KMS-11 (cell line): Measurements from ENCODE around the gene KCNB1.

Source experiments
- H2AFZ ChIP-seq: fragments of 200-600 bp; sonication (generic); 2 replicates; pipeline ENCODE4 v1.6.1; 2016; ENCODE audit warnings: antibody characterized with exemption, mixed run types, low read depth
- H3K27ac ChIP-seq: fragments of 200-600 bp; sonication (generic); 2 replicates; pipeline ENCODE4 v1.6.1; 2016; ENCODE audit warnings: mild to moderate bottlenecking, mixed run types
- H3K27me3 ChIP-seq: fragments of 200-600 bp; sonication (generic); 2 replicates; pipeline ENCODE4 v1.6.1; 2017; ENCODE audit warnings: mild to moderate bottlenecking, low read depth, mixed run types, moderate library complexity; ENCODE audit not compliant: insufficient read depth
- H3K36me3 ChIP-seq: fragments of 200-600 bp; sonication (generic); 2 replicates; pipeline ENCODE4 v1.6.1; 2017; ENCODE audit warnings: mild to moderate bottlenecking, mixed run types; ENCODE audit not compliant: insufficient read depth
- H3K4me1 ChIP-seq: fragments of 200-600 bp; sonication (generic); 2 replicates; pipeline ENCODE4 v1.6.1; 2016; ENCODE audit warnings: mild to moderate bottlenecking, low read depth, mixed run types; ENCODE audit not compliant: poor library complexity, severe bottlenecking
- H3K4me2 ChIP-seq: fragments of 200-600 bp; sonication (generic); 2 replicates; pipeline ENCODE4 v1.7.0; 2016; ENCODE audit warnings: mild to moderate bottlenecking, mixed run types
- H3K4me3 ChIP-seq: fragments of 200-600 bp; sonication (generic); IDR thresholded peaks from 2 replicates; pipeline ENCODE4 v1.6.1; 2017; ENCODE audit warnings: low read depth, low read length, mixed read lengths; ENCODE audit not compliant: insufficient read depth
- H3K79me2 ChIP-seq: fragments of 200-600 bp; sonication (generic); 2 replicates; pipeline ENCODE4 v1.6.1; 2016; ENCODE audit warnings: low read depth, mixed run types; ENCODE audit not compliant: insufficient read depth
- H3K9ac ChIP-seq: fragments of 200-600 bp; sonication (generic); 2 replicates; pipeline ENCODE4 v1.6.1; 2016; ENCODE audit warnings: mild to moderate bottlenecking, mixed run types
- H4K20me1 ChIP-seq: fragments of 200-600 bp; sonication (generic); 2 replicates; pipeline ENCODE4 v1.6.1; 2016; ENCODE audit warnings: mild to moderate bottlenecking, mixed run types; ENCODE audit not compliant: insufficient read depth
- TF ChIP-seq, protein P1 (sequence below): fragments of 200-600 bp; sonication (generic); conservative IDR thresholded peaks from 2 replicates; pipeline ENCODE4 v1.6.1; 2017; ENCODE audit warnings: low read depth, mild to moderate bottlenecking, antibody characterized with exemption, low read length, moderate library complexity, mixed read lengths

Gene KCNB1

GRCh38 chr20:49446080-49446479 lies 36.4 kb downstream of the KCNB1 start:
- Histone ChIP-seq H3K4me1 (no peaks in the 10 kb centered on the region), H4K20me1 (no peaks in the 10 kb centered on the region), H2AFZ (no peak overlapping the region), H3K4me3 (no peak overlapping the region), H3K4me2 (no peak overlapping the region), H3K79me2 (no peaks in the 10 kb centered on the region), H3K9ac (no peak overlapping the region), H3K27me3 (peaks cover 9% of the 10 kb centered on the region; the same call in 1 of the 2 replicates), H3K27ac (no peak overlapping the region), H3K36me3 (no peaks in the 10 kb centered on the region)
- TF ChIP-seq, protein P1, sequence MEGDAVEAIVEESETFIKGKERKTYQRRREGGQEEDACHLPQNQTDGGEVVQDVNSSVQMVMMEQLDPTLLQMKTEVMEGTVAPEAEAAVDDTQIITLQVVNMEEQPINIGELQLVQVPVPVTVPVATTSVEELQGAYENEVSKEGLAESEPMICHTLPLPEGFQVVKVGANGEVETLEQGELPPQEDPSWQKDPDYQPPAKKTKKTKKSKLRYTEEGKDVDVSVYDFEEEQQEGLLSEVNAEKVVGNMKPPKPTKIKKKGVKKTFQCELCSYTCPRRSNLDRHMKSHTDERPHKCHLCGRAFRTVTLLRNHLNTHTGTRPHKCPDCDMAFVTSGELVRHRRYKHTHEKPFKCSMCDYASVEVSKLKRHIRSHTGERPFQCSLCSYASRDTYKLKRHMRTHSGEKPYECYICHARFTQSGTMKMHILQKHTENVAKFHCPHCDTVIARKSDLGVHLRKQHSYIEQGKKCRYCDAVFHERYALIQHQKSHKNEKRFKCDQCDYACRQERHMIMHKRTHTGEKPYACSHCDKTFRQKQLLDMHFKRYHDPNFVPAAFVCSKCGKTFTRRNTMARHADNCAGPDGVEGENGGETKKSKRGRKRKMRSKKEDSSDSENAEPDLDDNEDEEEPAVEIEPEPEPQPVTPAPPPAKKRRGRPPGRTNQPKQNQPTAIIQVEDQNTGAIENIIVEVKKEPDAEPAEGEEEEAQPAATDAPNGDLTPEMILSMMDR, result no peak

GRCh38 chr20:49445176-49445575 lies 37.3 kb downstream of the KCNB1 start:
- no peak overlapping the region for H3K27ac ChIP-seq
- no peaks in the 10 kb centered on the region for H3K79me2 ChIP-seq
- no peak overlapping the region for H2AFZ ChIP-seq
- H3K4me1 ChIP-seq, result no peaks in the 10 kb centered on the region
- no peak overlapping the region for H3K4me2 ChIP-seq
- H3K36me3 ChIP-seq, result no peaks in the 10 kb centered on the region
- TF ChIP-seq, protein P1, result no peak
- H4K20me1 ChIP-seq, result no peaks in the 10 kb centered on the region
- H3K27me3 ChIP-seq, result peaks cover 9% of the 10 kb centered on the region; the same call in 1 of the 2 replicates
- H3K4me3 ChIP-seq, result no peak overlapping the region
- H3K9ac ChIP-seq, result no peak overlapping the region

DNA sequence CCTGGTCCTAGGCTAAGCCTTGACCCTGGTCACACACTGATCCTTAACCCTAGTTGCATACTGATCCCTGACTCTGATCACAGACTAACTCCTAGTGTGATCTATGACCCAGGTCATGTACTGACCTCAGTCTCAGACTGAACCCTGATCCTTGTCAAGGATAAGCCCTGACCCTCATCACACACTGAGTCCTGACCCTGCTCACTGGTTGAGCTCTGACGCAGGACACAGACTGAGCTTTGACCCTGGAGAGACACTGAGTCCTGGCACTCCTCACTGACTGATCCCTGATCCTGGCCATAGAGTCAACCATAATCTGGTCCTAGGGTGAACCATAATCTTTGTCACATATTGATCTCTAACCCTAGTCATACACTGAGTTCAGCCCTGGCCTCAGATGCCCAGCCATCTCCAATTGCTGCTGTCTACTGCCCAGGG lies 37.9 kb downstream of the KCNB1 start:
- Histone ChIP-seq H3K27ac (no peak overlapping the region), H4K20me1 (no peaks in the 10 kb centered on the region), H3K4me3 (no peak overlapping the region), H3K4me1 (no peaks in the 10 kb centered on the region), H3K79me2 (no peaks in the 10 kb centered on the region), H3K36me3 (no peaks in the 10 kb centered on the region), H3K27me3 (peaks cover 9% of the 10 kb centered on the region; the same call in 1 of the 2 replicates), H3K9ac (no peak overlapping the region), H2AFZ (no peak overlapping the region), H3K4me2 (no peak overlapping the region)
- TF ChIP-seq, protein P1, result no peak

- TF ChIP-seq, protein P1, result no peak
- Histone ChIP-seq H2AFZ (no peak overlapping the region), H3K4me3 (no peak overlapping the region), H3K27me3 (no peaks in the 10 kb centered on the region; the same call in 1 of the 2 replicates), H3K79me2 (no peaks in the 10 kb centered on the region), H3K4me2 (no peak overlapping the region), H3K9ac (no peak overlapping the region), H3K36me3 (no peaks in the 10 kb centered on the region), H4K20me1 (no peaks in the 10 kb centered on the region), H3K4me1 (no peaks in the 10 kb centered on the region), H3K27ac (no peak overlapping the region)
Observed at GRCh38 chr20:49437057-49437456, 45.4 kb downstream of the KCNB1 start.

- no peaks in the 10 kb centered on the region; the same call in 1 of the 2 replicates for H3K27me3 ChIP-seq
- H3K4me1 ChIP-seq, result no peaks in the 10 kb centered on the region
- no peak overlapping the region for H3K4me3 ChIP-seq
- no peak overlapping the region for H3K9ac ChIP-seq
- no peaks in the 10 kb centered on the region for H3K79me2 ChIP-seq
- TF ChIP-seq, protein P1, result no peak
- H4K20me1 ChIP-seq, result no peaks in the 10 kb centered on the region
- no peak overlapping the region for H3K4me2 ChIP-seq
- no peak overlapping the region for H2AFZ ChIP-seq
- no peaks in the 10 kb centered on the region for H3K36me3 ChIP-seq
- H3K27ac ChIP-seq, result no peak overlapping the region
Observed at GRCh38 chr20:49435639-49436038, 46.8 kb downstream of the KCNB1 start.
